DND-41 (cell line): ENCODE data around the gene SMIM5.

ENCODE experiments used
- EZH2 ChIP-seq: IDR thresholded peaks from 3 replicates; pipeline ENCODE4 v1.6.1; 2012; ENCODE audit warnings: borderline replicate concordance, low read depth, mild to moderate bottlenecking, moderate library complexity, low read length, inconsistent platforms; ENCODE audit not compliant: severe bottlenecking
- TF ChIP-seq, protein P1 (sequence below): IDR thresholded peaks from 2 replicates; pipeline ENCODE4 v1.5.1; 2012; ENCODE audit warnings: borderline replicate concordance, low read length, moderate library complexity, mild to moderate bottlenecking; ENCODE audit not compliant: poor library complexity, severe bottlenecking; ENCODE audit errors: extremely low read depth

DNA sequence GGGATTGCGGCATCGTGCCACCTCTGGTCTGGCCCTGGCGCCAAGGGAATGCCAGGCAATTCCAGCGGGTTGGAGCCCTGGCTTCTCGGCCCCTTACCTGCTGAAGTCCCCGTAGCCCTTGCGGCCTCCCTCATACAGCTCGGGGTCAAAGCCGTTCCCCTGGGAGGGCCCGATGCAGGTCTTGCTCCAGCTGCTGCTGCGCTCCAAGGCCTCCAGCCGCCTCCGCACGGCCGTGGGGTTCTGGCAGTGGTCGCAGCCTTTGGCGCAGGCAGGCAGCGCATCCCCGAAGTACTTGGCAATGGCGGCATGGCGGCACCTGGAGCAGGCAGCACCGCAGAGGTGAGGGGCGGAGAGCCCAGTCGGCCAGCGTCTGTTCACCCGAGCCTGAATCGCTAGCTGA lies 1.9 kb upstream of the SMIM5 start:
- TF ChIP-seq, protein P1, sequence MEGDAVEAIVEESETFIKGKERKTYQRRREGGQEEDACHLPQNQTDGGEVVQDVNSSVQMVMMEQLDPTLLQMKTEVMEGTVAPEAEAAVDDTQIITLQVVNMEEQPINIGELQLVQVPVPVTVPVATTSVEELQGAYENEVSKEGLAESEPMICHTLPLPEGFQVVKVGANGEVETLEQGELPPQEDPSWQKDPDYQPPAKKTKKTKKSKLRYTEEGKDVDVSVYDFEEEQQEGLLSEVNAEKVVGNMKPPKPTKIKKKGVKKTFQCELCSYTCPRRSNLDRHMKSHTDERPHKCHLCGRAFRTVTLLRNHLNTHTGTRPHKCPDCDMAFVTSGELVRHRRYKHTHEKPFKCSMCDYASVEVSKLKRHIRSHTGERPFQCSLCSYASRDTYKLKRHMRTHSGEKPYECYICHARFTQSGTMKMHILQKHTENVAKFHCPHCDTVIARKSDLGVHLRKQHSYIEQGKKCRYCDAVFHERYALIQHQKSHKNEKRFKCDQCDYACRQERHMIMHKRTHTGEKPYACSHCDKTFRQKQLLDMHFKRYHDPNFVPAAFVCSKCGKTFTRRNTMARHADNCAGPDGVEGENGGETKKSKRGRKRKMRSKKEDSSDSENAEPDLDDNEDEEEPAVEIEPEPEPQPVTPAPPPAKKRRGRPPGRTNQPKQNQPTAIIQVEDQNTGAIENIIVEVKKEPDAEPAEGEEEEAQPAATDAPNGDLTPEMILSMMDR, result no peak
- no peak for TF ChIP-seq EZH2
